Measurements from ENCODE around the gene PTPRG. TPM values are rescaled to one million over a fixed set of nuclear protein-coding genes. Genes with fewer than 3 reads are reported as not detected.

The PTPRG gene
- total and polyA plus RNA-seq, 2 of the 13 experiments (the other 11 are each of a cell fraction or from before 2014, with no cell fraction given), result 8.0 to 25.3 TPM

DNA sequence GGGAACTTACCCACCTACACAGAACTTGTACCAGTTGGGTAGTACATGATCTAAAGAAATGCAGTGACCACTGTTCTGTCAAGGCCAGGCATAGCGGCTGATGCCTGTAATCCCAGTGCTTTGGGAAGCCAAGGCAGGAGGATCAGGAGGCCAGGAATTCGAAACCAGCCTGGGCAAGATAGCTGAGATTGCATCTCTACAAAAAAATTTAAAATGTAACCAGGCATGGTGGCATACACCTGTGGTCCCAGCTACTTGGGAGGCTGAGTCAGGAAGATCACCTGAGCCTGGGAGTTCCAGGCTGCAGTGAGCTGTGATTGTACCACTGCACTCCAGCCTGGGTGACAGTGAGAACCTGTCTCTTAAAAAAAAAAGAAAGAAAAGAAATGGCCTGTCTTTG lies 491.0 kb downstream of the PTPRG start:
- Histone ChIP-seq H3K4me3 (replicated peaks in 1 of 3; ENCODE audit: insufficient read depth in 1 of 3, low read depth in 2 of 3, low read length in 3 of 3) (no peak overlapping the region), H3K79me2 (ENCODE audit: insufficient read depth, low read length) (no peaks in the 10 kb centered on the region), H3K4me2 (ENCODE audit: low read depth, low read length) (no peak overlapping the region), H4K20me1 (ENCODE audit: insufficient read depth, low read length) (no peaks in the 10 kb centered on the region), H3K9ac (ENCODE audit: insufficient read depth, low read depth, low read length) (no peak overlapping the region), H3K36me3 (replicated peaks in 1 of 2; ENCODE audit: control insufficient read depth in 1 of 2, insufficient read depth in 2 of 2, low read length in 2 of 2) (no peaks in the 10 kb centered on the region), H3K4me1 (ENCODE audit: insufficient read depth, low read length) (peaks cover 9% of the 10 kb centered on the region), H3K27me3 (ENCODE audit: control insufficient read depth in 1 of 2, insufficient read depth in 2 of 2, low read length in 2 of 2) (no peaks in the 10 kb centered on the region), H2AFZ (ENCODE audit: low read length) (no peak overlapping the region), H3K9me3 (ENCODE audit: low read length) (no peaks in the 10 kb centered on the region), H3K27ac (ENCODE audit: extremely low read length, insufficient read depth, low read length) (no peak overlapping the region)
- TF ChIP-seq XBP1 (CRISPR knock-in tag; IDR thresholded peaks at IDR 0.05) (no peak), SMC3 (IDR thresholded peaks at IDR 0.05; ENCODE audit: low read length) (no peak), MATR3 (CRISPR knock-in tag; IDR thresholded peaks at IDR 0.05) (no peak), HNRNPL (IDR thresholded peaks at IDR 0.05; ENCODE audit: low read depth, low read length) (no peak), SIN3A (IDR thresholded peaks at IDR 0.05; ENCODE audit: borderline replicate concordance, low read depth, low read length) (no peak), ZNF567 (CRISPR knock-in tag; IDR thresholded peaks at IDR 0.05; ENCODE audit: borderline replicate concordance) (no peak), BRF2 (CRISPR knock-in tag; IDR thresholded peaks at IDR 0.05) (no peak), WIZ (CRISPR knock-in tag; IDR thresholded peaks at IDR 0.05) (no peak), ZNF143 (CRISPR knock-in tag; IDR thresholded peaks at IDR 0.05) (no peak), ZNF446 (CRISPR knock-in tag; IDR thresholded peaks at IDR 0.05) (no peak), CREB3 (CRISPR knock-in tag; IDR thresholded peaks at IDR 0.05) (no peak)
- 79% methylated on average over 2 of the region's 2 CpGs for WGBS (ENCODE audit: low lambda C conversion rate)
- FAIRE-seq (no peak), DNase-seq (ENCODE audit: low spot score) (no peak), ATAC-seq (no peak)
- BruUV-seq (replicated peaks), result no TSS peak
- ChIA-PET POLR2A (no interaction called here), CTCF (ENCODE audit: low intra/inter-chr PET ratio, low total read pairs) (no interaction called here)
- intact Hi-C loops (cut with micrococcal nuclease; ENCODE audit: unreplicated experiment) (no loop called here), in situ Hi-C loops (cut with HindIII; ENCODE audit: extremely low pct_ligation_motif_present, low pct_unique_long_range_greater_than_20kb) (no loop called here)

Data from HepG2 (cell line).